Measurements from ENCODE around the gene CEP55. TPM values are rescaled to one million over a fixed set of nuclear protein-coding genes. Genes with fewer than 3 reads are reported as not detected.

Gene CEP55
- total and polyA plus RNA-seq, 2 of the 8 experiments (the other 6 are each of a cell fraction or from before 2014, with no cell fraction given), result 7.0 to 19.6 TPM

- Histone ChIP-seq H3K9me3 (ENCODE audit: insufficient read depth in 2 of 2, low read depth in 1 of 2, low read length in 1 of 2) (peaks cover 0 to 7% of the 10 kb centered on the region in 2 experiments; a peak in 1 of 4 replicates), H2AFZ (ENCODE audit: low read length) (no peak overlapping the region), H3K36me3 (ENCODE audit: control insufficient read depth in 2 of 4, insufficient read depth in 4 of 4, low read length in 3 of 4) (peaks cover 18 to 46% (median 39%) of the 10 kb centered on the region in 4 experiments), H3K4me3 (ENCODE audit: extremely low read depth in 1 of 4, insufficient read depth in 2 of 4, low read depth in 3 of 4, low read length in 4 of 4) (no peak overlapping the region), H2AK5ac (ENCODE audit: low read depth, low read length) (no peak overlapping the region), H3K18ac (ENCODE audit: extremely low read depth, low read length) (no peak overlapping the region), H2BK20ac (ENCODE audit: low read length) (no peak overlapping the region), H3K4ac (replicated peaks; ENCODE audit: insufficient read length, low read depth, low read length) (no peak overlapping the region), H3K56ac (replicated peaks; ENCODE audit: insufficient read length, low read depth, low read length) (no peak overlapping the region), H4K91ac (replicated peaks; ENCODE audit: insufficient read length, low read length) (no peak overlapping the region), H3K4me2 (ENCODE audit: insufficient read depth in 1 of 2, low read depth in 2 of 2, low read length in 2 of 2) (no peak overlapping the region), H3K27me3 (replicated peaks in 1 of 4; ENCODE audit: control insufficient read depth in 3 of 4, extremely low read depth in 1 of 4, insufficient read depth in 3 of 4, low read length in 3 of 4) (no peaks in the 10 kb centered on the region), H4K5ac (ENCODE audit: insufficient read length, low read depth, low read length) (no peak overlapping the region), H4K20me1 (replicated peaks in 1 of 2; ENCODE audit: control insufficient read depth in 1 of 2, insufficient read depth in 2 of 2, low read length in 2 of 2) (no peaks in the 10 kb centered on the region), H3K79me1 (ENCODE audit: low read depth, low read length) (no peaks in the 10 kb centered on the region), H3K4me1 (replicated peaks in 1 of 4; ENCODE audit: control insufficient read depth in 3 of 4, insufficient read depth in 4 of 4, low read length in 3 of 4) (no peaks in the 10 kb centered on the region; a peak in 1 of 7 replicates), H3K79me2 (ENCODE audit: control insufficient read depth in 1 of 2, insufficient read depth in 2 of 2, low read length in 2 of 2) (no peaks in the 10 kb centered on the region), H3K27ac (ENCODE audit: low read depth, low read length) (no peak overlapping the region), H2BK15ac (ENCODE audit: low read length) (no peak overlapping the region), H2BK5ac (ENCODE audit: low read depth, low read length) (no peak overlapping the region), H3K23ac (ENCODE audit: insufficient read length) (no peak overlapping the region), H2BK120ac (replicated peaks; ENCODE audit: low read depth, low read length) (no peak overlapping the region), H4K8ac (ENCODE audit: extremely low read depth, insufficient read depth, low read length) (no peak overlapping the region), H3K23me2 (ENCODE audit: low read depth, low read length) (no peaks in the 10 kb centered on the region), H3K14ac (ENCODE audit: insufficient read length) (no peak overlapping the region), H3K9ac (replicated peaks in 1 of 4; ENCODE audit: extremely low read depth in 1 of 4, low read depth in 3 of 4, low read length in 3 of 4) (no peak overlapping the region), H2BK12ac (ENCODE audit: low read depth, low read length) (no peak overlapping the region)
- ChIA-PET POLR2A (ENCODE audit: partially characterized antibody) (no interaction called here), CTCF (ENCODE audit: partially characterized antibody) (interaction anchor here (0.6 to 11.4 kb wide), 6 partner anchors 28 to 437 kb away, joined by 3 to 201 read pairs (median 3); partner anchors contain the start of gene MYOF)
- 87% methylated on average over 4 of the region's 4 CpGs; no CpG with 5 or more reads in 1 of the 2 experiments for WGBS, 2 experiments (ENCODE audit: extremely low coverage in 1 of 2, insufficient coverage in 1 of 2, insufficient read length in 1 of 2, insufficient replicate concordance in 2 of 2, low coverage in 1 of 2, low lambda C conversion rate in 2 of 2, missing lambda C conversion rate in 1 of 2)
- FAIRE-seq (no peak), DNase-seq (ENCODE audit: low read depth in 1 of 2, low spot score in 2 of 2) (no peak)
- TF ChIP-seq NRF1 (IDR thresholded peaks at IDR 0.05; ENCODE audit: low read depth, low read length) (no peak), TAF1 (IDR thresholded peaks at IDR 0.05; ENCODE audit: low read depth, low read length) (no peak), HDAC6 (IDR thresholded peaks at IDR 0.05; ENCODE audit: low read depth, low read length) (no peak), TAF7 (optimal IDR thresholded peaks at IDR 0.05; ENCODE audit: borderline replicate concordance, low read depth, low read length) (no peak), YY1 (IDR thresholded peaks at IDR 0.05; ENCODE audit: low read depth, low read length) (no peak), RBBP5 (IDR thresholded peaks at IDR 0.05; ENCODE audit: borderline replicate concordance, low read depth, low read length) (no peak), EP300 (IDR thresholded peaks at IDR 0.05; ENCODE audit: borderline replicate concordance in 1 of 2, low read depth in 2 of 2, low read length in 2 of 2) (no peak), FOSL1 (IDR thresholded peaks at IDR 0.05; ENCODE audit: insufficient read depth, low read depth, low read length) (no peak), MAFK (IDR thresholded peaks at IDR 0.05; ENCODE audit: low read depth, low read length) (no peak), SIN3A (conservative IDR thresholded peaks at IDR 0.05 in 1 of 2, IDR thresholded peaks at IDR 0.05 in 1 of 2; ENCODE audit: low read depth in 1 of 2, low read length in 2 of 2) (no peak), BCL11A (IDR thresholded peaks at IDR 0.05; ENCODE audit: low read depth in 2 of 2, low read length in 2 of 2) (no peak), BACH1 (IDR thresholded peaks at IDR 0.05; ENCODE audit: low read length) (no peak), KDM4A (IDR thresholded peaks at IDR 0.05; ENCODE audit: low read depth, low read length, severe bottlenecking) (no peak), RNF2 (IDR thresholded peaks at IDR 0.05; ENCODE audit: borderline replicate concordance, low read depth, low read length, missing control alignments, poor library complexity, severe bottlenecking) (no peak)
These were observed 18.1 kb downstream of the CEP55 start for GRCh38 chr10:93514521-93514920.

Data from H1 (cell line).